HepG2 (cell line): ENCODE measurements around the gene SNX30. TPM values are rescaled to one million over a fixed set of nuclear protein-coding genes. Genes with fewer than 3 reads are reported as not detected.

ENCODE experiments used
- CHCHD3 ChIP-seq: sonication (generic); formaldehyde crosslinking; IDR thresholded peaks from 2 replicates; pipeline ENCODE4 v1.8.0; 2022; ENCODE audit warnings: mild to moderate bottlenecking, missing genetic modification reagents, moderate library complexity
- DNMT1 ChIP-seq: sonication (generic); formaldehyde crosslinking; IDR thresholded peaks from 2 replicates; pipeline ENCODE4 v1.5.1; 2020; ENCODE audit warnings: mild to moderate bottlenecking, missing genetic modification reagents
- FOSL2 ChIP-seq: sonication (generic); formaldehyde crosslinking; IDR thresholded peaks from 2 replicates; pipeline ENCODE4 v1.4.0; 2020; ENCODE audit warnings: missing genetic modification reagents
- GPN1 ChIP-seq: sonication (generic); formaldehyde crosslinking; IDR thresholded peaks from 2 replicates; pipeline ENCODE4 v1.5.1; 2020; ENCODE audit warnings: missing genetic modification reagents, borderline replicate concordance
- HOMEZ ChIP-seq: IDR thresholded peaks from 2 replicates; pipeline ENCODE4 v1.6.1; 2016; ENCODE audit warnings: low read depth
- HOXA3 ChIP-seq: sonication (generic); formaldehyde crosslinking; IDR thresholded peaks from 2 replicates; pipeline ENCODE4 v1.5.0; 2020; ENCODE audit warnings: missing genetic modification reagents
- NCOA5 ChIP-seq: sonication (generic); formaldehyde crosslinking; IDR thresholded peaks from 2 replicates; pipeline ENCODE4 v1.4.0; 2020; ENCODE audit warnings: missing genetic modification reagents
- SP140L ChIP-seq: sonication (generic); formaldehyde crosslinking; IDR thresholded peaks from 2 replicates; pipeline ENCODE4 v1.4.0; 2020; ENCODE audit warnings: missing genetic modification reagents, borderline replicate concordance
- ZBTB21 ChIP-seq: sonication (generic); formaldehyde crosslinking; IDR thresholded peaks from 2 replicates; pipeline ENCODE4 v1.4.0; 2020; ENCODE audit warnings: missing genetic modification reagents
- ZNF317 ChIP-seq: sonication (generic); formaldehyde crosslinking; IDR thresholded peaks from 2 replicates; pipeline ENCODE4 v1.5.0; 2020; ENCODE audit warnings: mild to moderate bottlenecking, missing genetic modification reagents
- ZNF431 ChIP-seq: sonication (generic); formaldehyde crosslinking; IDR thresholded peaks from 2 replicates; pipeline ENCODE4 v1.9.0; 2022; ENCODE audit warnings: missing genetic modification reagents, low read depth, mild to moderate bottlenecking, borderline replicate concordance
- ZNF451 ChIP-seq: sonication (generic); formaldehyde crosslinking; IDR thresholded peaks from 2 replicates; pipeline ENCODE4 v1.5.0; 2020; ENCODE audit warnings: mild to moderate bottlenecking, missing genetic modification reagents
- ZNF468 ChIP-seq: sonication (generic); formaldehyde crosslinking; IDR thresholded peaks from 2 replicates; pipeline ENCODE4 v1.8.0; 2022; ENCODE audit warnings: mild to moderate bottlenecking, moderate library complexity, missing genetic modification reagents
- ZNF713 ChIP-seq: sonication (generic); formaldehyde crosslinking; IDR thresholded peaks from 2 replicates; pipeline ENCODE4 v1.4.0; 2020; ENCODE audit warnings: mild to moderate bottlenecking, missing genetic modification reagents
- ZNF737 ChIP-seq: sonication (generic); formaldehyde crosslinking; IDR thresholded peaks from 2 replicates; pipeline ENCODE4 v1.5.0; 2020; ENCODE audit warnings: missing genetic modification reagents, mild to moderate bottlenecking, borderline replicate concordance
- ZNF883 ChIP-seq: sonication (generic); formaldehyde crosslinking; IDR thresholded peaks from 2 replicates; pipeline ENCODE4 v1.5.1; 2020; ENCODE audit warnings: mild to moderate bottlenecking, missing genetic modification reagents; ENCODE audit errors: not compliant biosample characterization
- ZSCAN20 ChIP-seq: sonication (generic); formaldehyde crosslinking; IDR thresholded peaks from 2 replicates; pipeline ENCODE4 v1.4.0; 2020; ENCODE audit warnings: missing genetic modification reagents, mild to moderate bottlenecking, borderline replicate concordance
- polyA plus RNA-seq, 8 experiments: library from polyadenylated mRNA; depleted of rRNA in 3 of 8; stranded (reverse) in 7 of 8; unstranded in 1 of 8; fragments of >200 nt; fragmentation: Illumina TruSeq in 4 of 8; extraction: Trizol in 4 of 8; gene quantifications; 2 replicates each; pipeline versions ENCODE4 v1.2.1 to v1.2.3, GENCODE V29; 2011 to 2016; ENCODE audit warnings: low read depth in 4 of 8, missing spikeins in 1 of 8, mixed read lengths in 1 of 8; ENCODE audit not compliant: insufficient read depth in 1 of 8
- total RNA-seq, 5 experiments: library from RNA; depleted of rRNA; stranded (reverse); fragments of >200 nt; fragmentation: Illumina TruSeq; extraction: Trizol; gene quantifications; 2 replicates each; pipeline ENCODE4 v1.2.3, GENCODE V29; 2016; ENCODE audit warnings: low read depth in 1 of 5
- TF ChIP-seq, protein P1 (sequence below): sonication (generic); formaldehyde crosslinking; IDR thresholded peaks from 2 replicates; pipeline ENCODE4 v1.5.0; 2020; ENCODE audit warnings: mild to moderate bottlenecking, missing genetic modification reagents, borderline replicate concordance
- TF ChIP-seq, protein P2 (sequence below): sonication (generic); formaldehyde crosslinking; IDR thresholded peaks from 2 replicates; pipeline ENCODE4 v1.4.0; 2020; ENCODE audit warnings: missing genetic modification reagents

The SNX30 gene
- total and polyA plus RNA-seq, 2 of the 13 experiments (the other 11 are each of a cell fraction or from before 2014, with no cell fraction given) = 4.4 to 12.4 TPM

DNA sequence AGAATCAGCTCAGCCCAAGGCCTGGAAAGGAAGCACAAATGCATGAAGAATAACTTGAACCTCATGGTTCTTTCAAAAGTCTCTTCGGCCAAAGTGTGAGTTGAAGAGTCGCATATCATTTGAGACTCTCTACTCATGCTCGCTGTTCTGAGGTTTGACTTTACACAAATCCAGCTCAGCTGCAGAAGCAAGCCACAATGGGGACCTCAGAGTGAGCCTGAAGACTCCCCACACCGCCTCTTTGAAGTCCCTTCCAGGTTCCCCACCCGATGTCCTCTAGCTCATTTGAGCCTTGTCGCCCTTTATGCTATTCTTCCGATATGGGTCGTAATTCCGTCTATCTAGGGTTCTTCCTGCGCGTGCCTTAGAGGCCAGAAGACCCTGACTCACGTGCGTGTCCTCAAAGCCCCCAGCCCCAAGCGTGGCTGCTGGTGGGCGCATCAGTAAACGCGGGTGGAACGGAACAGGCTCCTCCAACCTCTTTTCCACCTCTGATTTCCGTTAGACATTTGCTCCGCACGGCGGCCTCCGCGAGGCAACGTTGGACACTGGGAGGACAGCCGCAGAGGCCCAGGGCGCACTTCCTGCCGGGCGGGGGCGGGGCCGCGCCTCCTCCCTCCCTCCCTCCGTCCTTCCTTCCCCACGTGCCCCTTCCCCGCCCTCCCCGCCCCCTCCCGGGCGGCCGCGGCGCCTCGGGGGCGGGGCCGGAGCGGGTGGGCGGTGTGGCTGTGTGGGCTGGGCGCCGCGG is at the start of gene SNX30 (continued):
- TF ChIP-seq ZNF431 (CRISPR knock-in tag) (no peak; the same call in 1 of the 2 replicates), DNMT1 (CRISPR knock-in tag) (no peak), SP140L (no peak), HOXA3 (CRISPR knock-in tag) (peak; percentile 80), ZNF713 (CRISPR knock-in tag) (no peak), GPN1 (CRISPR knock-in tag) (no peak), ZNF883 (CRISPR knock-in tag) (peak; percentile 38), HOMEZ (peak; percentile 60; the same call in 1 of the 2 replicates), ZNF737 (CRISPR knock-in tag) (no peak), ZNF468 (CRISPR knock-in tag) (0 out of 2 replicates have a peak, but pooled peaks have one; percentile 69), FOSL2 (peak; percentile 38; the same call in 1 of the 2 replicates), ZNF317 (CRISPR knock-in tag) (peak; percentile 51; the same call in 1 of the 2 replicates), ZSCAN20 (CRISPR knock-in tag) (no peak), ZNF451 (CRISPR knock-in tag) (no peak), NCOA5 (CRISPR knock-in tag) (no peak), CHCHD3 (no peak), ZBTB21 (CRISPR knock-in tag) (no peak)
- TF ChIP-seq, protein P1, sequence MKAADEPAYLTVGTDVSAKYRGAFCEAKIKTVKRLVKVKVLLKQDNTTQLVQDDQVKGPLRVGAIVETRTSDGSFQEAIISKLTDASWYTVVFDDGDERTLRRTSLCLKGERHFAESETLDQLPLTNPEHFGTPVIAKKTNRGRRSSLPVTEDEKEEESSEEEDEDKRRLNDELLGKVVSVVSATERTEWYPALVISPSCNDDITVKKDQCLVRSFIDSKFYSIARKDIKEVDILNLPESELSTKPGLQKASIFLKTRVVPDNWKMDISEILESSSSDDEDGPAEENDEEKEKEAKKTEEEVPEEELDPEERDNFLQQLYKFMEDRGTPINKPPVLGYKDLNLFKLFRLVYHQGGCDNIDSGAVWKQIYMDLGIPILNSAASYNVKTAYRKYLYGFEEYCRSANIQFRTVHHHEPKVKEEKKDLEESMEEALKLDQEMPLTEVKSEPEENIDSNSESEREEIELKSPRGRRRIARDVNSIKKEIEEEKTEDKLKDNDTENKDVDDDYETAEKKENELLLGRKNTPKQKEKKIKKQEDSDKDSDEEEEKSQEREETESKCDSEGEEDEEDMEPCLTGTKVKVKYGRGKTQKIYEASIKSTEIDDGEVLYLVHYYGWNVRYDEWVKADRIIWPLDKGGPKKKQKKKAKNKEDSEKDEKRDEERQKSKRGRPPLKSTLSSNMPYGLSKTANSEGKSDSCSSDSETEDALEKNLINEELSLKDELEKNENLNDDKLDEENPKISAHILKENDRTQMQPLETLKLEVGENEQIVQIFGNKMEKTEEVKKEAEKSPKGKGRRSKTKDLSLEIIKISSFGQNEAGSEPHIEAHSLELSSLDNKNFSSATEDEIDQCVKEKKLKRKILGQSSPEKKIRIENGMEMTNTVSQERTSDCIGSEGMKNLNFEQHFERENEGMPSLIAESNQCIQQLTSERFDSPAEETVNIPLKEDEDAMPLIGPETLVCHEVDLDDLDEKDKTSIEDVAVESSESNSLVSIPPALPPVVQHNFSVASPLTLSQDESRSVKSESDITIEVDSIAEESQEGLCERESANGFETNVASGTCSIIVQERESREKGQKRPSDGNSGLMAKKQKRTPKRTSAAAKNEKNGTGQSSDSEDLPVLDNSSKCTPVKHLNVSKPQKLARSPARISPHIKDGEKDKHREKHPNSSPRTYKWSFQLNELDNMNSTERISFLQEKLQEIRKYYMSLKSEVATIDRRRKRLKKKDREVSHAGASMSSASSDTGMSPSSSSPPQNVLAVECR (CRISPR knock-in tag) = peak; percentile 59; the same call in 1 of the 2 replicates
- TF ChIP-seq, protein P2, sequence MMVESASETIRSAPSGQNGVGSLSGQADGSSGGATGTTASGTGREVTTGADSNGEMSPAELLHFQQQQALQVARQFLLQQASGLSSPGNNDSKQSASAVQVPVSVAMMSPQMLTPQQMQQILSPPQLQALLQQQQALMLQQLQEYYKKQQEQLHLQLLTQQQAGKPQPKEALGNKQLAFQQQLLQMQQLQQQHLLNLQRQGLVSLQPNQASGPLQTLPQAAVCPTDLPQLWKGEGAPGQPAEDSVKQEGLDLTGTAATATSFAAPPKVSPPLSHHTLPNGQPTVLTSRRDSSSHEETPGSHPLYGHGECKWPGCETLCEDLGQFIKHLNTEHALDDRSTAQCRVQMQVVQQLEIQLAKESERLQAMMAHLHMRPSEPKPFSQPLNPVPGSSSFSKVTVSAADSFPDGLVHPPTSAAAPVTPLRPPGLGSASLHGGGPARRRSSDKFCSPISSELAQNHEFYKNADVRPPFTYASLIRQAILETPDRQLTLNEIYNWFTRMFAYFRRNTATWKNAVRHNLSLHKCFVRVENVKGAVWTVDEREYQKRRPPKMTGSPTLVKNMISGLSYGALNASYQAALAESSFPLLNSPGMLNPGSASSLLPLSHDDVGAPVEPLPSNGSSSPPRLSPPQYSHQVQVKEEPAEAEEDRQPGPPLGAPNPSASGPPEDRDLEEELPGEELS (CRISPR knock-in tag) = peak; percentile 42; the same call in 1 of the 2 replicates
